ENCODE data around the gene DHX29. TPM values are rescaled to one million over a fixed set of nuclear protein-coding genes. Genes with fewer than 3 reads are reported as not detected.
"Not testable (repeated sequence)": the region's sequence is repeated elsewhere in the genome, so short reads cannot be mapped to it uniquely, and the experiment has no call there.

DHX29 gene
- total RNA-seq, 3 donors from 2014 or later (not counting 1 experiment from before 2014, with no cell fraction given) = 16.7 to 22.0 (median 19.3) TPM

GRCh38 chr5:55320571-55320970 is 13.1 kb upstream of the DHX29 start:
- H3K4me3 Mint-ChIP-seq = no peak overlapping the region
- H3K27me3 Mint-ChIP-seq (ENCODE audit: low read depth in 2 of 2) = no peaks in the 10 kb centered on the region
- Histone ChIP-seq H3K36me3 (ENCODE audit: control insufficient read depth, insufficient read depth, low read length) (peaks cover 11% of the 10 kb centered on the region), H3K27ac (ENCODE audit: low read length) (no peak overlapping the region), H3K9me3 (ENCODE audit: control insufficient read depth, insufficient read depth, low read length) (no peaks in the 10 kb centered on the region), H3K4me1 (ENCODE audit: control insufficient read depth, insufficient read depth, low read length) (no peaks in the 10 kb centered on the region), H3K4me3 (ENCODE audit: low read length) (no peak overlapping the region), H3K27me3 (ENCODE audit: control insufficient read depth, insufficient read depth, low read length) (no peaks in the 10 kb centered on the region)
- no peak overlapping the region for H3K27ac Mint-ChIP-seq
- no peak for TF ChIP-seq CTCF (IDR thresholded peaks at IDR 0.05)
- WGBS (ENCODE audit: insufficient coverage) = 75% methylated on average over 1 of the region's 4 CpGs
- H3K9me3 Mint-ChIP-seq = no peaks in the 10 kb centered on the region
- DNase-seq (no peak), ATAC-seq (no peak)
- peaks cover 33 to 41% of the 10 kb centered on the region in 2 donors for H3K4me1 Mint-ChIP-seq
- intact Hi-C loops (cut with micrococcal nuclease) = no loop called here
- H3K36me3 Mint-ChIP-seq = no peaks in the 10 kb centered on the region

- no peak for TF ChIP-seq CTCF (IDR thresholded peaks at IDR 0.05)
- Histone ChIP-seq H3K27me3 (ENCODE audit: control insufficient read depth, insufficient read depth, low read length) (no peaks in the 10 kb centered on the region), H3K4me1 (ENCODE audit: control insufficient read depth, insufficient read depth, low read length) (no peaks in the 10 kb centered on the region), H3K36me3 (ENCODE audit: control insufficient read depth, insufficient read depth, low read length) (peaks cover 8% of the 10 kb centered on the region), H3K4me3 (ENCODE audit: low read length) (no peak overlapping the region), H3K27ac (ENCODE audit: low read length) (no peak overlapping the region), H3K9me3 (ENCODE audit: control insufficient read depth, insufficient read depth, low read length) (no peaks in the 10 kb centered on the region)
- peak overlapping the region in 1 of 2 donors; percentile 31 for H3K27ac Mint-ChIP-seq
- H3K4me1 Mint-ChIP-seq = peaks cover 39 to 46% of the 10 kb centered on the region in 2 donors
- DNase-seq (no peak), ATAC-seq (no peak)
- no peaks in the 10 kb centered on the region for H3K36me3 Mint-ChIP-seq
- H3K4me3 Mint-ChIP-seq = no peak overlapping the region
- no CpG with 5 or more reads among the region's 1 CpG for WGBS (ENCODE audit: insufficient coverage)
- H3K9me3 Mint-ChIP-seq = no peaks in the 10 kb centered on the region
- intact Hi-C loops (cut with micrococcal nuclease) = no loop called here
- H3K27me3 Mint-ChIP-seq (ENCODE audit: low read depth in 2 of 2) = no peaks in the 10 kb centered on the region
These were observed 12.0 kb upstream of the DHX29 start for GRCh38 chr5:55319491-55319890.

GRCh38 chr5:55318237-55318636 is 10.7 kb upstream of the DHX29 start:
- H3K4me1 Mint-ChIP-seq = peaks cover 48 to 55% of the 10 kb centered on the region in 2 donors
- H3K4me1 ChIP-seq (ENCODE audit: control insufficient read depth, insufficient read depth, low read length); H3K27ac ChIP-seq (ENCODE audit: low read length); H3K27me3 Mint-ChIP-seq (ENCODE audit: low read depth in 2 of 2); H3K36me3 ChIP-seq (ENCODE audit: control insufficient read depth, insufficient read depth, low read length); H3K4me3 Mint-ChIP-seq; H3K36me3 Mint-ChIP-seq; H3K4me3 ChIP-seq (ENCODE audit: low read length); intact Hi-C loops (cut with micrococcal nuclease); H3K27me3 ChIP-seq (ENCODE audit: control insufficient read depth, insufficient read depth, low read length); H3K27ac Mint-ChIP-seq; DNase-seq; H3K9me3 Mint-ChIP-seq; ATAC-seq; H3K9me3 ChIP-seq (ENCODE audit: control insufficient read depth, insufficient read depth, low read length): not testable (repeated sequence)
- 92% methylated on average over 4 of the region's 4 CpGs for WGBS (ENCODE audit: insufficient coverage)

- DNase-seq = no peak
- intact Hi-C loops (cut with micrococcal nuclease) = no loop called here
- no peak overlapping the region for H3K4me3 Mint-ChIP-seq
- no peaks in the 10 kb centered on the region for H3K9me3 Mint-ChIP-seq
- H3K27me3 Mint-ChIP-seq (ENCODE audit: low read depth in 2 of 2) = no peaks in the 10 kb centered on the region
- no peak overlapping the region for H3K27ac Mint-ChIP-seq
- no peak overlapping the region for H3K4me3 ChIP-seq (ENCODE audit: low read length)
- peaks cover 49 to 52% of the 10 kb centered on the region in 2 donors for H3K4me1 Mint-ChIP-seq
- no peaks in the 10 kb centered on the region for H3K9me3 ChIP-seq (ENCODE audit: control insufficient read depth, insufficient read depth, low read length)
- H3K27ac ChIP-seq (ENCODE audit: low read length) = no peak overlapping the region
- no peak for TF ChIP-seq CTCF (IDR thresholded peaks at IDR 0.05)
- H3K4me1 ChIP-seq (ENCODE audit: control insufficient read depth, insufficient read depth, low read length) = peaks cover 2% of the 10 kb centered on the region
- no peak for ATAC-seq
- H3K36me3 Mint-ChIP-seq = no peaks in the 10 kb centered on the region
- H3K36me3 ChIP-seq (ENCODE audit: control insufficient read depth, insufficient read depth, low read length) = peaks cover 2% of the 10 kb centered on the region
- H3K27me3 ChIP-seq (ENCODE audit: control insufficient read depth, insufficient read depth, low read length) = no peaks in the 10 kb centered on the region
These were observed 9.3 kb upstream of the DHX29 start for GRCh38 chr5:55316837-55317236.
